Renal pelvis (tissue), 4 donors: ENCODE data around the gene MINDY4. TPM values are rescaled to one million over a fixed set of nuclear protein-coding genes. Genes with fewer than 3 reads are reported as not detected.
A peak's percentile ranks its signal among the peaks of the same experiment; 100 is the strongest.
"Not testable (repeated sequence)": the region's sequence is repeated elsewhere in the genome, so short reads cannot be mapped to it uniquely, and the experiment has no call there.

Experiments used
- DNase-seq: peaks from one replicate; pipeline ENCODE4 v3.0.0-alpha.2; 2013
- polyA plus RNA-seq, 3 donors: library from polyadenylated mRNA; unstranded; fragments of 120-200 nt; gene quantifications; one replicate each; pipeline ENCODE4 v1.2.1, GENCODE V29; 2013; ENCODE audit not compliant: insufficient read length in 3 of 3

Gene MINDY4
- polyA plus RNA-seq, 3 donors = 12.1 to 42.4 (median 12.3) TPM

- peak; percentile 64 for DNase-seq
These were observed 29.6 kb downstream of the MINDY4 start for GRCh38 chr7:30800785-30801252.

GRCh38 chr7:30802812-30803211 lies 31.6 kb downstream of the MINDY4 start:
- DNase-seq = no peak

DNA sequence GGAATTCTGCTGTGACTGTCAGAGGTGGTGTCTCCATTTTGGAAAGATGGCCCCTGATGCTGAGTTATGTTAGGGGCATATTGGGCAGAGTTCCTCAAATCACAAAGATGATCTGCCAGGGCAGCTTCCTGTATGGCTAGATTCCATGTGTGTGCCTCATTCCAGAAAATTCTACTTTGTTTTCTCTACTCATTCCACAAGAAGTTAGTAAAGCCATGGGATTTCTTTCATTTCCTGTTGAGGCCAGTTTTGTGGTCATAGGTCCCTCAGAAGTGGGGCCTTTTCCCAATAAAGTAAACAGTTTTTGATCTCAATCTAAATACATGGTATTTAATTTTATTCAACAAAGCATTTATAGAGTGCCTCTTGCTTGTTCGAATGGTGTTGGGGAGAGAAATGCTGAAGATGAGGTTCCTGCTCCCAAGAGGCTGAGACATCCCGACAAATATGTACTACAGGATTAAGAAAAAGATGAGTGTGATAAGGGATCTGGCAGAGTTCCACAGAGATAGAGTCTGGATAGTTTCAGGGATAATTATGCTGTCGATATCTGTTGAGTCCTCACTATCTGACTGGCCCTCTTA lies 33.0 kb downstream of the MINDY4 start:
- no peak for DNase-seq

DNA sequence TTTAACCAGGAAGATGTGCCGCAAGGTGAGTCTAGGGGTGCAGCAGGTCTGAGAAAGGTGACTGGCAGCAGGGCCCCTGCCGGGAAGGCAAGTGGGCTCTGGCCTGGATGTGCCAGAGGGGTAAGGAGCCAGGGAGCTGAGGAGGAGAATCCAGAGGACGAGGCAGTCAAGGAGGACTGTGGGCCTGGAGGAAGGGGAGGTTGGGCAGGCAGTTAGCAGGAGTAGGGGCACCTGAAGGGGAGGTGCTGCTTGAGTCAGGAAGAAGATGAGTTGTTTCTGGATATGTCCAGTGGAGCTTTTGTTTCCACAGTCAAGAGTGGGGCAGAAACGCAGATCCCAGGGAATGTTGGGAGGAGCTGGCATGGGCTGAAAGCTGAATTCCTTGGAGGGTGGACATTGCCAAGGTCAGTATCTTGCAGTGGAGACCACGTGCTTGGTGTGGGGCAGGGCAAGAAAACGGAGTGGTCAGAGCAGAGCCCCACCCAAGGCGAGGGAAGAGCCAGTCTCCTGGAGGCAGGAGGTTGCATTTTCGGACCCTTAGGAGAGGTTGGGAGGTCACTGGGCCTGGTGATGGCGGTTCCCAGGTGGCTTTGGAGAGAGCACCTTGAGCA lies 34.0 kb downstream of the MINDY4 start:
- DNase-seq = no peak

DNA sequence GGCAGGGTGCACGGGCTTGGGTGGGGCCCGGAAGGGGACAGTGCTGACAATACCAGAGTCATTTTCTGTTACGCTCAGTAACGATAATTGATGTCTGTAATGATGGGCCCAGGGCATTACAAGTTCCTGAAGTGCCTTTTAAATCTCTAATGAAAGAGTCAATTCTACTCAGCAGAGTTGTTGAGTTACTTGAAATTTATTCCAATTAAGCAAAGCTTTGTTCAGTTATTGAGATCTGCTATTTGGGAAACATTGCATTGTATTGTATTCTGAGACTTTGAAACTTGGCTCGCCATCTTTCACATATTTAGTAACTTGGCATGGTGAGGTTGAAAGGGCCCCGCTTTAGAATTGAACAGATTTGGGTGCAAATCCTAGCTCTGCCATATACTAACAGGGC lies 34.7 kb downstream of the MINDY4 start:
- DNase-seq = no peak

- not testable (repeated sequence) for DNase-seq
These were observed 36.3 kb downstream of the MINDY4 start for GRCh38 chr7:30807477-30807876.

- not testable (repeated sequence) for DNase-seq
These were observed 36.7 kb downstream of the MINDY4 start for GRCh38 chr7:30807941-30808340.

DNA sequence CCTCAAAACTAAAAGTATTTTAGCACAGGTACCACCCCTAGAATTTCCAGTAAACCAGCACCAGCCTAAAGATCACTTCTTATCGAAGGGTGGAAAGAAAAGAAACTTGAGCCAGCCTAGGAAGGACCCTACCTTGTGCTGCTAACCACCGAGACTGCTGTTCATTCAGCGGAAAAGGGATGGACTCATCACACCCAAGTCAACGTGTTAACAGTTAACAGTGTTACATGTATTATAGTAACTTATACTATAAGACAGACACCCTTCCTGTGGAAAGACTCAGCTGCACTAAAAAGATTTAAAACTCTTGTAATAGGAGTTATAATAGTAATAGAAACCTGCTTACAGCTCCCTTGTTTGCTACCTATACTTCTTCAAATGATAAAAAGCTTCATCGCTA lies 39.8 kb downstream of the MINDY4 start:
- no peak for DNase-seq

DNA sequence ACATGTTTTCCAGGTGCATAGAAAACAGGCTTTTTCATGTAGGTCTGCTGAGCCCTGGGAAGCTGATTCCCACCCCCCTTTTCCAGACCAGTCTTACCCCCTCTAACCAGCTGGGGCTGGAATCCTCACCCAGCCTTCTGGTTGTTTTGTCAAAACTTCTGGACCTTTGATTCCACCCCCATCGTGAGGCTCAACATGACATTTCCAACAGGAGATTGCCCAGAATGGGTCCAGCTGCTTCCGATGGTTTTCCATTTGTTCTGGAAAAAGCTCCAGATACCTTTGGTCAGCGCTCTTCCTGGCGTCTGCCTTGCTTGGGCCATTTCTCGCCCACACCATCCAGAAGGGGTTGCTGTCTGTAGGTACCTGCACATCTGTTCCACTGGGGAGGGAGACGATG lies 41.5 kb downstream of the MINDY4 start:
- no peak for DNase-seq

GRCh38 chr7:30813466-30813865 lies 42.2 kb downstream of the MINDY4 start:
- no peak for DNase-seq

DNA sequence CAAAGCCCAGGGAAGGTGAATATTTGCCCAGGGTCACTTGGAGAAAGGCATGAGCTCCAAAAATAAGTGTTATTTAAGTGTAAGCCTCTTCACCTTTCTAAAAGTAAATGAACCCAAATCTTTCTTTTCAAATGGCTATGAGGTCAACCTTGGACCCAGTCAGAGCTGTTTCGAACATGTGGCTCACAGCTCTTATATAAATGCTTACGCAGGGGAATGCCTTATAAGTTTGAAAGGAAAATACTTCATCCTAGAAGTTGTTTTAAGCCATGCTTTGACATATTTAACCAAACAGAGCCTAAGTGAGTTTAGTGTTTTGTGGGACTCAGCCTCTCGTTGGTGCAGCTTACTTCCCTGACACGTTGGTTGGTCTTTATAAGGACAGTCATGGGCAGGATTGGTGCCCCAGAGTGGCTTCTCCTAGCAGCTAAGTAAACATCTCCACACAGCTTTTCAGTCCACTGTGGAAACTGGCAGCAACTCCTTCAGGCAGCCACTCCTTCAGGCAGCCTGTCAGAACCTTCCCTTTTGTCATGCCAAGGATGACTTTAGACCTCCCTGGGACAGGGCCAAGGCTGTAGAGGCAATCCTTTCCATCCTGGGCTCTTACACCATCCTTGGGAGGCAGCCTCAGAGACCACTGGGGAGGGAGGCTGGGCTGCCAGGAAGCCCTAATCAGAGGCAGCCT lies 43.6 kb downstream of the MINDY4 start:
- DNase-seq = no peak

- DNase-seq = no peak
These were observed 44.2 kb downstream of the MINDY4 start for GRCh38 chr7:30815388-30815854.

DNA sequence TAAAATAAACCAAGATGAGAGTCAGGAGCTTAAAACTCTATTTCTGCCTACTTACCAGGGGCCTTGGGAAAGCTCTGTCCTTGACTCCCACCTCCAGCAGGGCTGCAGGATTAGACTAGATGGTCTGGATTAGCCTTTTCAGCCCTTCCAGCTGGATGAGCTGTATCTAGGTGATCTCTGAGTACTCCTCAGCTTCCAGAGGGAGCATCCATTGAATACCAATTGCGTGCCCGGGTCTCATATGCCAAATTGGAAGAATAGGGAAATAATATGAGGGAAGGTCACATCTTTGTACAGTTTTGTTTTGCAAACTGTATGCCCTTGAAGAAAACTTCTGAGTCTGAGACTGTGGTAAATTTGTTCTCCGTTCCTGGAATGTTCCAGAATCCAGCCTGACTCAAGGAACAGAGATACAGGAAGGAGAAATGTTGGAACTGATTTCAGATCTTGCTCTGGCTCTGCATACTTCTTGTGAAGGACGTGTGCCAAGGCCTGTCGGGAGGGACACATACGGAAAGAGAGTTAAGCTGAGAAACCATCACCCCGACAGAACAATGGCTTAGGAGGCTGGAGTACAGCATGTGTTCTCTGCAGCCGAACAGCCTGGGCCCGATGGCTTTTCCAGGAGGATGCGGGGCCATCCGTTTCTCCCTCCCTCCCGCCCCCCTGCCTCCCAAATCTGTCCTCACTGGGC lies 44.9 kb downstream of the MINDY4 start:
- DNase-seq = no peak

- no peak for DNase-seq
These were observed 45.6 kb downstream of the MINDY4 start for GRCh38 chr7:30816645-30817370.

DNA sequence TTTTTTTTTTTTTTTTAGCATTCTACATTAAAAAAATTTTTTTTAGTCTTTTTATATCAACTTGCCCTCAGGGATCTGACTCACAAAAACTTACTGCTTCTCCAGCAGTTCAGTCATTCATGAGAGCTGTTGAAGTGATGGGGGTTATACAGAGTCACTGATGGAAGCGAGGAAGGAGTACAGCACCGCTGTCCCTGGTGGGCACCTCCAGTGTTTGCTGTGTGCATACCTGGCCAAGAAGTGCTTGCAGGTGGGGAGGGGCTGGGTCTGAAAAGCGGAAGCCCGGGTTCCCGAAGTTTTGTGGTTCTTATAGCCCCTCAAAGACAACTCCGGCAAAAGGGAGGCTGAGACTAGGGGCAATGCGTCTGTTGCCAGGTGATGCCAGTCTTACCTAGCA lies 46.2 kb downstream of the MINDY4 start:
- no peak for DNase-seq

GRCh38 chr7:30824821-30825720 lies 53.9 kb downstream of the MINDY4 start:
- DNase-seq = no peak

DNA sequence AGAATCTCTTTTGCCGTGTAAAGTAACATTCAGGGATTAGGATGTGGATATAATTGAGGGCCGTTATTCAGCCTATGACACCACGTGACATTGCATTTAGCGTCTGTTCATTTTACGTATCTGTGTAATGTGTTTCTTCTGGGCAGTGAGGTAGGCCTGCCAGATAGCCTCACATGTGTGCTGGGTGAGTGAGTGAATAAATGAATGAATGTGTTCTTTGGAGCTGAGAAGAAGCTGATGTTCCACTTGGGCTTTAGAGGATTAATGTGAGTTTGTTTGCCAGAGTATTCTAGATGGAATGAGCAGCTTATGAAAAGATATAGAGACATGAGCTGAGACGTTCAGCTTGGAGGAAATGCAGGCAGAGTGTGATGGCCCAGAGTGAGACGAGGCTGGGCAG lies 55.0 kb downstream of the MINDY4 start:
- DNase-seq = no peak

DNA sequence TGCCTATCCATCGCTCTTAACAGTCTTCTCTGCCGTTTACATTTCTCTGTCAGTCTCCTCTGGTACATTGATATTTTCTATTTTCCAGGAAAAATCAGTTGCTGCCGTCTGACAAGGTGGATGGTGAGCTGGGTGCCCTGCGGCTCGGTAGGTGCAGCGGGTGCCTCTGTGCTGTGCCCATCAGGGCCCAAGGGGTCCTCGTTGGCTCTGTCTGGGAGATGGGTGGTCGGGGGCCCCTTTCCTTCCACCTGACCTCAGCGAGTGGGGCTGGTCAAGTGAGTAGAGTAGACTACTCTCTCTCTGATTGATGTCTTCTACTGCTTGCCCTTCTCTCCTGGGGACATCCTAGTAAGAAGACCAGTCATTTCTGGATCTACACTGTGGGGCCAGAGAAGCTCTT lies 57.4 kb downstream of the MINDY4 start:
- no peak for DNase-seq

- DNase-seq = no peak
These were observed 58.3 kb downstream of the MINDY4 start for GRCh38 chr7:30829471-30829870.

GRCh38 chr7:30831227-30831626 lies 60.0 kb downstream of the MINDY4 start:
- no peak for DNase-seq

DNA sequence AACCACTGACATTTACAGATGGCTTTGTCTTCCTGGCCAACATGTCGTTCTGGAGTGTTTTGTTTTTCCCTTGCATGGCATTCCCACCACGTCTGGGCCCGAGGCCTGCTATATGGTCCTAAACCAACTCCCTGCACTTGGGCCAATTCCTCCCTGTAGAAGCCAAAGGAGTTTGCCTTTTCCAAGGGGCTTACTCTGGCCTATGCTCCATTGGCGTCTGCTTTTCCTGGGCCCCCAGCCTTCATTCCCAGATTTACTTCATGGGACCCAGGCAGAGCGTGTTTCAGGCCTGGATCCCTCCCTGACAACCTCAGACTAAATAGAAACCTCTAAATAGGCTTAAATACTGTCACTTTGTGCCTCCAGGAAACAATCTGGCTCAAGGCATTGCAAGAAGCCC lies 60.7 kb downstream of the MINDY4 start:
- no peak for DNase-seq
